Measurements from ENCODE around the gene SHLD1.

Gene SHLD1

DNA sequence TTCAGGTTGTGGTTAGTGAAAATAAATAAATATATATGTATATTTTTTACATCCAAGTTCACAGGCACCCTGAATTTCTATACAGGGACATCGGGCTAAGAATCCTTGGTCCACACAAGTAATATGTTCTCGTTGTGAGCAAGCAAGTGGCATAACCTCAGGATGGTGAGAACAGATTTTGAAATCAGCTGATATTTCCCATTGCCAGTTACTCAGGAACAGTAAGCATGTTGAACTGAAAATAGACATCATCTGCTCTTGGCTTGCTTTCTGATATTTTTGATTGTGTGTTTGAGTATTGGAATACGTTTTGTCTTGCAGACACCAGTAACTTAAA is 112.5 kb downstream of the SHLD1 start:
- no peak for DNase-seq

DNA sequence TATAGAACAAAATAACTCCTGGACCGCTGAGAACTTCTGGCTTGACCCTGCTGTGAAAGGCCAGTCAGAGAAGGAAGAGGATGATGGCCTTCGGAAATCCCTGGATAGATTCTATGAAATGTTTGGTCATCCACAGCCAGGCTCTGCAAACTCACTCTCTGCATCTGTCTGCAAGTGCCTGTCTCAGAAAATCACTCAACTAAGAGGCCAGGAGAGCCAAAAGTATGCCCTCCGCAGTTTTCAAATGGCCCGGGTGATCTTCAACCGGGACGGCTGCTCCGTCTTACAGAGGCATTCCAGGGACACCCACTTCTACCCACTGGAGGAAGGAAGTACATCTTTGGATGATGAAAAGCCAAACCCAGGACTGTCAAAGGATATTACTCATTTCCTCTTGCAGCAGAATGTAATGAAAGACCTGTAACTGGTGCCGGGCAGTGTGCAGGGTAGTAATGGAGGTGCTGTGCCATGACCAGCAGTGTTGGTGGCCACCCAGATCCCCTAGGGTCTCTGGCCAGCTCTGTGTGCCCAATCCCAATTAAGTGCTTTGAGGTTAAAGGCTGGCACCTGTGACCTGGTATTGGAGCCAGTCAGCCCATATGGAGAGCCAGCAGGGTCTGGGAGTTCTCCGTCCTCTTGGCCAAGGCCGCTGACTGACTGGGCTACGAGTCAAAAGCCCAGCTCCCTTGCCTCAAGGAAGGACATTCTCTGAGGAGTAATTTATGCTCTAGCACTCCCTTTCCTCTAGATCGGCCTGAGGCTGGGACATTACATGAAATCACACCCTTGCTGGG is 113.0 kb downstream of the SHLD1 start:
- DNase-seq: no peak

GRCh38 chr20:5864428-5864827 is 114.2 kb downstream of the SHLD1 start:
- DNase-seq: no peak

GRCh38 chr20:5864873-5865587 is 114.8 kb downstream of the SHLD1 start:
- DNase-seq: peak; percentile 22

DNA sequence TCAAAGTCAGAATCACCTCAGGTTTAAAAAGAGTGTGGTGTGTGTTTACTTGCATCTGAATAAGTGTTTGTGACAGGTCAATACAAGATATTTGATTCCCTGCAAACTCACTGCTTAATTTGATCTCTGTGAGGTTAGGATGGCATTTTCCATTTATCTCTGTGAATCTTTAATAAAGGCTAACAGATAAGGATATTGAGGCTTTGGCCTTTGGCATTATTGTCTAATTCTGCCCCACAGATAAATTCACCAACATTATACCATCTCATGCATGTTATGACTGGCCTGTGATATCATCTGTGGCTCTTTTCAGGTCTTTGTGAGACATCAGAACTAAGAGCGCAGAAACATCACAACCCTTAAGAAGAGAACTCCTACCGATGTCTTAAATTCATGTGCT is 115.4 kb downstream of the SHLD1 start:
- DNase-seq: no peak

DNA sequence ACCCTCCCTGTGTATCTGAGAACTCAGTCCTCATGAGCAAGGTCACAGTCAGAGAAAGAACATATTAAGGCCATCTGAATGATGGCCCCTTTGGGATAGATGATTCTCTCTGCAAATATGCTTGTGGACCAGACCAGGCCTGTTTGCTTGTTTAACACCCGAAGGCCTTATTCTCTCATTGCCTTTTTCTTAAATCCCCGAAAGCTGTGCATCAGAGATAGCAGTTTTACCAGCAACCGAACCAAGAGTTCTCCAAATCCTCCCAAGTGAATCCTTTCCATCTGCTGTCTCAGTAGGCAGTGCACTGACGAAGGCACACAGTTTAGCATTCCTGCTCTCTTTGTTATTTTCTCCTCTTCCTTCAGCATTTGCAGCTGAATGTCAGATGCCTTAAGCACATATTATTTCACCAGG is 120.4 kb downstream of the SHLD1 start:
- DNase-seq: no peak

- no peak for DNase-seq
Measured at GRCh38 chr20:5871459-5872410, 121.5 kb downstream of the SHLD1 start.

DNA sequence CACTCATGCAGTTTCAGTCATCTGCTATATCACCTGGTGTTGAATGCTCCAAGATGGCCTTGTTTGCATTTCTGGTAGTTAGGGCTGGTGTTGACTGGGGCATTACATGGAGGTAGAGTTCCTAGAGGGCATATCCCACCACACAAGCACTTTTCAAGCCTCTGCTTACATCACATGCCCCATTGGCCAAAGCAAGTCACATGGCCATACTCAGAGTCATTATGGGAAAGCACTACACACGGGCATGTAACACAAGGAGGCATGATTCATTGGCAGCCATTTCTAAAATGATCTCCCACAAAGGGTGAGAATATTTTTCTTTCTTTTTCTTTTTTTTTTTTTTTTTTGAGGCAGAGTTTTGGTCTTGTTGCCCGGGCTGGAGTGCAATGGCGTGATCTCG is 126.9 kb downstream of the SHLD1 start:
- DNase-seq: no peak

- DNase-seq: no peak
Measured at GRCh38 chr20:5880326-5880725, 130.1 kb downstream of the SHLD1 start.

DNA sequence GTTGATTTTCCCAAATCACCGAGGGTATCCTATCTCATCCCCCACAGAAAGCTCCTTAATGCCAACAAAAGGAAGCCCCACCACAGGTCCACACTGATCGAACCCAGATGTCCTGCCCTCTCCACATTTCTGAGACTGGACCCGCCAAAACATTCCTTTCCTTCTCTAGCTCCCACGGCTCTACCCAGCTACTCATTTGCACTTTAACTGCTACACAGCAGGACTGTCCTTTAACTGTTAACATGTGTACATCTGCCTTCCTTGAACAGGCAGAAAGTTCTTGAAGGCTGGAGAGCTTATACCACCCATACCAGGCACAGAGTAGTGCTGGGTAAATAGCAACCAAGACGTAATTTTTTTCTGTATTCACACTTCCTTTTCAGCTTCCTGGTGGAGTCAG is 131.5 kb downstream of the SHLD1 start:
- DNase-seq: no peak

DNA sequence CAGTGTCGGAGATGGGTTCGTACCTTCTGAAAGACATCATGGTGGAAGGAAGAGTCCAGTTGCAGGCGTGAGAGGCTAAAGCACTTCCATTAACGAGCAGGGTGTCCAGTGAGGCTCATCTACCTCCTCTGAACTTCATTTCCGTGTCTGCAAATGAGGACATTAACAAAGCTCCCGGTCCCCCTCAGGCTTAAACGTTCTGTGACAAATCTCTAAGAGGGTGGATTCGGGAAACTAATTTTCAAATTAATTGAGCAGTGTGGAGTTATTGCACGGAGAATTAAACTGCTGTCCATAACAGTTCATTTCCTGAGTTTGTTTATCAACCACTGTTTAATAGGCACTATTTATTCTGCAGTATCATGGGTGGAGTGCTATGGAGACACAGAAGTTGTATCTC is 132.0 kb downstream of the SHLD1 start:
- no peak for DNase-seq

DNA sequence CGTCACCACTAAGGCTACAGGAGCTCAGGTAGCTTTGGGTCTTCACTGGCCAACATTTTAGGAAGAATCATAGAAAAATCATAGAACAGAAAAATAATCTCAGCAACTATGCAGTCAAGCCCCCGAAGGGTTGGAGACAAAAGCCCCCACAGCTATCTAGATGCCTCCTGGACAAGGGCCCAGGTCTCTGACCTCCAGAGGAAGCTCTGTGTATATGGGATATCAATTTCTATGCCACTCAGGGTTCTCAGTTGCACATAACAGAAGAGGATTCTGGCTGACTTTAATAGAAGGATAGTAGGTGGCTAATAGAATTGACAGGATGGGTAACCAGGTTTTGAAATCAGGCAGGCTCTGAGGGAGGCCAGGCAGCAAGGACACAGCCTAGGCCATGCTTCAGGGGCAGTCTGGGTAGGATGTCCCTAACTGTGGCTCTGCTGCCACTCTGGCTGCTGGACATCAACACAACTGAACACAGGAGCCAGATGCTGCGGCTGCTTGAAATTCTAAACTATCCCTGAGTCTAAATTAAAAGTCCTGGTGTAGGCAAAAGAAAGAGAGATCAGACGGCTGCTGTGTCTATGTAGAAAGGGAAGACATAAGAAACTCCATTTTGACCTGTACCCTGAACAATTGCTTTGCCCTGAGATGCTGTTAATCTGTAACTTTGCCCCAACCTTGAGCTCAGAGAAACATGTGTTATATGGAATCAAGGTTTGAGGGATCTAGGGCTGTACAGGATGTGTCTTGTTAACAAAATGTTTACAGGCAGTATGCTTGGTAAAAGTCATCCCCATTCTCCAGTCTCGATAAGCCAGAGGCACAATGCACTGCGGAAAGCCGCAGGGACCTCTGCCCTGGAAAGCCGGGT is 134.5 kb downstream of the SHLD1 start:
- no peak for DNase-seq

DNA sequence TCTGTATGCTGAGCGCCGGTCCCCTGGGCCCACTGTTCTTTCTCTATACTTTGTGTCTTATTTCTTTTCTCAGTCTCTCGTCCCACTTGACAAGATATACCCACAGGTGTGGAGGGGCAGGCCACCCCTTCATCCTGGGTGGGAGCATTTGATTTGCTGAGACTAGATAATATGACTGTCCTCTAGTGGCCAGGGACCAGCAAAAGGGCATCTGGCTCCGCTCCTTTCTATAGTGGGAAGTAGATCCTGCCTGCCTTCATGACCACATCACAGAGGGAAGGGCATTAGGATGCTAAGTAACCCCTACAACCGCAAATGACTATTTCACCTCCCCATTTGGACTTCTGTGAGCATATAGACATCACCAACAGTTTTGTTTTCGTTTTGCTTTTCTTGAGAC is 135.7 kb downstream of the SHLD1 start:
- no peak for DNase-seq

DNA sequence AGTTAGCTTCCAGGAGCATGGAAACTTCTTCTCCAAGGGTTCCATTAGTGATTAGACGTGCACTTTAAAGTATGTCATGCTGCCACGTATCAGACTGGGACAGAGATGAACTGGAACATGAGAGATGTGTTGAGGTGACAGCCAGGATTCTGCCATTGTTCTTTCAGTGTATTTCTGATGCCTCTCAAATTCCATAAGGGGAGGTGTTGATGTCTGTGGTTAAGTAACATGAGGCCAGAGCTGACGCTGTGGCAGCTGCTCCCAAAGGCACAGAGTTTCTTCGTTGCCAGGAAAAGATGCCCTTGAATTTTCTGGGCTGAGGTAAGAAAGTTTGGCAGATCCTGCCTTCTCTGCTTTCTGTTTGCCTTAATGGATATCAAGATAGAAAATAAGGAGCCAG is 136.6 kb downstream of the SHLD1 start:
- no peak for DNase-seq

DNA sequence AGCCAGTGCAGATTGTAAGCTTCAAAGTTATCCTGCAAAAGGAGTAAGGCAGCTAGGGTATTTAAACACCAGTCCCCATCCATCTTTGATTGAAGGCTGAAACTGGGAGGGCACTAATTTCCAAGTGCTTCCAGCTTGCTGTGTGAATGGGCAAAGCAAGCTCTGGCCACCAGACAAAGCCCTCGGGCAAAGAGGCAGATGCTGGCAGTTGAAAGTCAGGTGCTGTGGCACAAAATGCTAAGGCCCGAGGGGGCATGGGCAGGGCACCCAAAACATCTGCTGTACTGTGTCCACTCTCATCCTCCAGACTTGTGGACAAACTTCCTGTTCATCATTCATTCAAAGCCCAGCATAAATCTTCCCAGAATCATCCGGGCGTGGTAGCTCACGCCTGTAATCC is 137.2 kb downstream of the SHLD1 start:
- no peak for DNase-seq

- no peak for DNase-seq
Measured at GRCh38 chr20:5888041-5888440, 137.8 kb downstream of the SHLD1 start.

- DNase-seq: no peak
Measured at GRCh38 chr20:5890773-5891441, 140.7 kb downstream of the SHLD1 start.

GRCh38 chr20:5893052-5893451 is 142.9 kb downstream of the SHLD1 start:
- DNase-seq: no peak

GRCh38 chr20:5893621-5894020 is 143.4 kb downstream of the SHLD1 start:
- no peak for DNase-seq

- no peak for DNase-seq
Measured at GRCh38 chr20:5895626-5896025, 145.4 kb downstream of the SHLD1 start.

- DNase-seq: no peak
Measured at GRCh38 chr20:5899444-5899843, 149.2 kb downstream of the SHLD1 start.

- no peak for DNase-seq
Measured at GRCh38 chr20:5900908-5901307, 150.7 kb downstream of the SHLD1 start.
